Measurements from ENCODE around the gene FITM2. TPM values are rescaled to one million over a fixed set of nuclear protein-coding genes. Genes with fewer than 3 reads are reported as not detected.

FITM2 gene
- total RNA-seq, 4 donors from 2014 or later = 7.0 to 11.1 (median 8.3) TPM

DNA sequence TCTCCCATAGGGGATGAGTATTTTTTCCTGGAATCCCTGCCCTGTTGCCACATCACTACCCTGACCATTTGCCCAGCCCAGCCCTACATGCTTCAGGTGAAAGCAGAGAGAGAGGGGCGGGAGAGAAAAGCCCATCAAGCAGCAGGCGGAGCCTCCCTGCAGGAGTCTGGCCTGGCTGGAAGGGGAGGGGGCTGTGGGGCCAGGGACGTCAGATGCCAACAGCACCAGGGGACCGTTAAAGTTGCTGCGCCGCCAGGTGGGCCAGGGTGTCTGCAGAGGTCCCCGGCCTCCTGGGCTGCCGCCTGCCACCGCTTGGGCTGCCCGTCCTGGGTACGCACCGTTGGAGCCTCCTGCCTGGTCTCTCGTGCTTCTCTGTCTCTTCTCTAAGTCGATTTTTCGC is 25.1 kb upstream of the FITM2 start:
- intact Hi-C loops (cut with DNase I) = no loop called here
- TF ChIP-seq, protein P1, sequence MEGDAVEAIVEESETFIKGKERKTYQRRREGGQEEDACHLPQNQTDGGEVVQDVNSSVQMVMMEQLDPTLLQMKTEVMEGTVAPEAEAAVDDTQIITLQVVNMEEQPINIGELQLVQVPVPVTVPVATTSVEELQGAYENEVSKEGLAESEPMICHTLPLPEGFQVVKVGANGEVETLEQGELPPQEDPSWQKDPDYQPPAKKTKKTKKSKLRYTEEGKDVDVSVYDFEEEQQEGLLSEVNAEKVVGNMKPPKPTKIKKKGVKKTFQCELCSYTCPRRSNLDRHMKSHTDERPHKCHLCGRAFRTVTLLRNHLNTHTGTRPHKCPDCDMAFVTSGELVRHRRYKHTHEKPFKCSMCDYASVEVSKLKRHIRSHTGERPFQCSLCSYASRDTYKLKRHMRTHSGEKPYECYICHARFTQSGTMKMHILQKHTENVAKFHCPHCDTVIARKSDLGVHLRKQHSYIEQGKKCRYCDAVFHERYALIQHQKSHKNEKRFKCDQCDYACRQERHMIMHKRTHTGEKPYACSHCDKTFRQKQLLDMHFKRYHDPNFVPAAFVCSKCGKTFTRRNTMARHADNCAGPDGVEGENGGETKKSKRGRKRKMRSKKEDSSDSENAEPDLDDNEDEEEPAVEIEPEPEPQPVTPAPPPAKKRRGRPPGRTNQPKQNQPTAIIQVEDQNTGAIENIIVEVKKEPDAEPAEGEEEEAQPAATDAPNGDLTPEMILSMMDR (IDR thresholded peaks at IDR 0.05) = no peak
- no peak for TF ChIP-seq POLR2AphosphoS5 (IDR thresholded peaks at IDR 0.05)
- H3K27me3 ChIP-seq = peaks cover 0 to 41% (median 2%) of the 10 kb centered on the region in 4 donors
- WGBS = 36% methylated on average over 13 of the region's 15 CpGs
- DNase-seq (ENCODE audit: extremely low spot score) = no peak
- H3K36me3 ChIP-seq = no peaks in the 10 kb centered on the region
- H3K27ac ChIP-seq (replicated peaks in 1 of 4) = no peak overlapping the region
- H3K9me3 ChIP-seq = no peaks in the 10 kb centered on the region
- H3K4me1 ChIP-seq = no peaks in the 10 kb centered on the region
- H3K4me3 ChIP-seq = no peak overlapping the region

DNA sequence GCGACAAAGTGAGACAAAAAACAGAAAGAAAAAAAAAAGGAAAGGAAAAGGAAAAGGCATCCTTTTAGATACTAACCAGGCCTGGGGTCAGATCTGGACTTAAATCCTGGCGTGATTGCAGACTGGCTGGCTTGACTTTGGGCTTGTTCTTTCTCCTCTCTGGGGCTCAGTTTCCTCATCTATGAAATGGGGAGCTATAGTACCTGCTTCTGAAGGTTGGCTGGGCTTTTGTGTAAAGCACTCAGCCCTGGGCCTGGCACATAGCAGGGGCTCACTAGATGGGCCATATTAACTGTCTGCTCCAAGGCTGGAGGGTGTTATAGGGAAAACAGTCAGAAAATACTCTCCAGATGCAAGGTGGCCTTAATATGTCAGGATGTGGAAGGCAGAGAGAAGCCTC is 24.7 kb upstream of the FITM2 start:
- WGBS = 89% methylated on average over 2 of the region's 2 CpGs

DNA sequence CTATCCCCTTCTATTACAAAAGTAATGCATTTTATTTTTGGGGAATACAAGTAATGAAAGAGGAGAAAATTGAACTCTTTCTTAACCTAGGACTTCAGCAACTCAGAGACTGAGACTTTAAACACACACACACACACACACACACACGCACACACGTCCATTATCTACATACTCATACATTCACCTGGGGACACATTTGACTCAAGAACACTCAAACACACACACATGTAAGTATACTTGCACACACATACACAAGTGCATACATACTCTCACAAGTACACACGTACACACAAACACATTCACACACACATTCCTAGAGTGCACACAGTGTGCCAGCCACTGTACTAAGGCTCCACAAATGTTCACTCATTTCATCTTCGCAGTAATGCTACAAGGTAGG is 23.7 kb upstream of the FITM2 start:
- H3K9me3 ChIP-seq = no peaks in the 10 kb centered on the region
- no peaks in the 10 kb centered on the region for H3K4me1 ChIP-seq
- H3K27ac ChIP-seq (replicated peaks in 1 of 4) = no peak overlapping the region
- H3K4me3 ChIP-seq = no peak overlapping the region
- WGBS = 75% methylated on average over 4 of the region's 4 CpGs
- H3K27me3 ChIP-seq = peaks cover 0 to 47% (median 2%) of the 10 kb centered on the region in 4 donors
- no peak for DNase-seq (ENCODE audit: extremely low spot score)
- no peak for TF ChIP-seq EP300 (IDR thresholded peaks at IDR 0.05)
- TF ChIP-seq, protein P1 (IDR thresholded peaks at IDR 0.05) = no peak
- TF ChIP-seq POLR2AphosphoS5 (IDR thresholded peaks at IDR 0.05) = no peak
- no peak for TF ChIP-seq POLR2A (IDR thresholded peaks at IDR 0.05; ENCODE audit: low read depth)
- H3K36me3 ChIP-seq = no peaks in the 10 kb centered on the region
- intact Hi-C loops (cut with DNase I) = no loop called here

More for the DNA sequence above, 24.7 kb upstream of the FITM2 start:
- no peaks in the 10 kb centered on the region for H3K36me3 ChIP-seq
- H3K27me3 ChIP-seq = peaks cover 0 to 44% (median 2%) of the 10 kb centered on the region in 4 donors
- no peak overlapping the region for H3K4me3 ChIP-seq
- no peaks in the 10 kb centered on the region for H3K9me3 ChIP-seq
- H3K4me1 ChIP-seq = no peaks in the 10 kb centered on the region
- intact Hi-C loops (cut with DNase I) = no loop called here
- H3K27ac ChIP-seq (replicated peaks in 1 of 4) = no peak overlapping the region
- DNase-seq (ENCODE audit: extremely low spot score) = no peak
- TF ChIP-seq POLR2AphosphoS5 (IDR thresholded peaks at IDR 0.05) = no peak
- no peak for TF ChIP-seq EP300 (IDR thresholded peaks at IDR 0.05)
- TF ChIP-seq, protein P1 (IDR thresholded peaks at IDR 0.05) = no peak
- TF ChIP-seq POLR2A (IDR thresholded peaks at IDR 0.05; ENCODE audit: low read depth) = no peak

DNA sequence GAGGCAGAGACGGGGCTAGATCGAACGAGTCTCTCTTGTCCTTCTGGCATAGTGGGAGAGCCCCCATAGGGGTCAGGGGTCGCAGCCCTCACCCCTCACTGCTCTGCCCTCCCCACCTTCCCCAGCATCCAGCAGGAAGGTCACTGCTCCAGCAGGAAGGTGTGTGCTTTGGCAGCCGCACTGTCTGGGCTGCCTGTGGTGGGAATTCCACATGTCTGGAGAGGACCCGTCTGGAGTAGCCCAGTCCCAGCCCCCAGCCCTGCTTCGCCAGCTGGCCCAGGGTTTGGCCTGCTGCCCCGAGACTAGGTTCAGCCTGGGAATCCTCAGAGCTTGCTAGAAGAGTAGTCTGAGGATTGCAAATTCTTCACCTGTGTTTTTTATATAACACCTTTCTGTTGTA is 23.3 kb upstream of the FITM2 start:
- Histone ChIP-seq H3K9me3 (no peaks in the 10 kb centered on the region), H3K4me3 (no peak overlapping the region), H3K27me3 (peaks cover 0 to 49% (median 2%) of the 10 kb centered on the region in 4 donors), H3K27ac (replicated peaks in 1 of 4) (no peak overlapping the region), H3K36me3 (no peaks in the 10 kb centered on the region), H3K4me1 (no peaks in the 10 kb centered on the region)
- DNase-seq (ENCODE audit: extremely low spot score) = no peak
- intact Hi-C loops (cut with DNase I) = no loop called here
- WGBS = 17% methylated on average over 3 of the region's 8 CpGs
- TF ChIP-seq POLR2A (IDR thresholded peaks at IDR 0.05; ENCODE audit: low read depth) (no peak), POLR2AphosphoS5 (IDR thresholded peaks at IDR 0.05) (no peak), EP300 (IDR thresholded peaks at IDR 0.05) (no peak)
- TF ChIP-seq, protein P1 (IDR thresholded peaks at IDR 0.05) = no peak

DNA sequence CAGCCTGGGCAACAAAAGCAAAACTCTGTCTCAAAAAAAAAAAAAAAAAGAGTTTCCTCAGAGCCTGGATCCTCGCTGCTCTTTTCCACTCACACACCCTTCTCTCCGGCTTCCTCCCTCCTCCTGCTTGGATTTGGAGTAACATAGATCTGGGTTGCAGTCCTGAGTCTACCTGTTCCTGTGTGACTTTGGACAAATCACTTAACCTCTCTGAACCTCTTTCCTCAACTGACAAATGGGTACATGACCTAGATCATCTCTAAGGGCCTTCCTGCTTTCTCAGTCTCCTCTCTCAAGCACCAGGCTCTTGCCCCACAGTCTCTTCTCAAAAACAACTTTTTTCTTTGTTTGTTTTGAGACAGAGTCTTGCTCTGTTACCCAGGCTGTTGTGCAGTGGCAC is 20.2 kb upstream of the FITM2 start:
- Histone ChIP-seq H3K27me3 (peaks cover 0 to 52% (median 9%) of the 10 kb centered on the region in 4 donors), H3K27ac (replicated peaks in 1 of 4) (no peak overlapping the region)
- 76% methylated on average over 2 of the region's 2 CpGs for WGBS

More for the DNA sequence above, 20.2 kb upstream of the FITM2 start:
- H3K4me1 ChIP-seq = peaks cover 0 to 7% (median 7%) of the 10 kb centered on the region in 4 donors
- DNase-seq (ENCODE audit: extremely low spot score) = no peak
- no peaks in the 10 kb centered on the region for H3K9me3 ChIP-seq
- H3K4me3 ChIP-seq = no peak overlapping the region
- TF ChIP-seq POLR2A (IDR thresholded peaks at IDR 0.05; ENCODE audit: low read depth) = no peak
- intact Hi-C loops (cut with DNase I) = no loop called here
- no peaks in the 10 kb centered on the region for H3K36me3 ChIP-seq
